ENCODE results near the gene TCTA.

GRCh38 chr3:49412632-49413337 lies 562 bp downstream of the TCTA start:
- TF ChIP-seq CTCF (IDR thresholded peaks at IDR 0.05; ENCODE audit: low read depth, low read length, poor library complexity, severe bottlenecking) (no peak), EZH2phosphoT487 (IDR thresholded peaks at IDR 0.05; ENCODE audit: borderline replicate concordance, low read length) (no peak)
